ENCODE measurements around the gene ESAM. TPM values are rescaled to one million over a fixed set of nuclear protein-coding genes. Genes with fewer than 3 reads are reported as not detected.

ESAM gene
- polyA plus RNA-seq, 1 of the 3 experiments (the other 2 are of a cell fraction) = 1.3 TPM

GRCh38 chr11:124801636-124802312, 39.7 kb upstream of the ESAM start:
- no peak for DNase-seq

More at GRCh38 chr11:124801636-124802312, 39.7 kb upstream of the ESAM start:
- Histone ChIP-seq H3K27me3 (ENCODE audit: insufficient read depth) (no peaks in the 10 kb centered on the region), H3F3A (replicated peaks; ENCODE audit: insufficient read depth) (peaks cover 4% of the 10 kb centered on the region), H2AFZ (ENCODE audit: low read depth) (no peak overlapping the region), H3K4me2 (0 out of 2 replicates have a peak overlapping the region, but pooled peaks have one; percentile 80), H3K36me3 (replicated peaks in 1 of 2; ENCODE audit: control insufficient read depth in 1 of 2, insufficient read depth in 2 of 2, low read length in 1 of 2) (no peaks in the 10 kb centered on the region), H3K79me2 (ENCODE audit: insufficient read depth) (peaks cover 34% of the 10 kb centered on the region), H3K4me3 (ENCODE audit: low read depth in 2 of 2, low read length in 1 of 2) (peak overlapping the region in 1 of 2 experiments; percentile 70; a peak in 2 of 4 replicates), H3K9ac (no peak overlapping the region), H3K27ac (ENCODE audit: low read depth in 2 of 2, low read length in 1 of 2) (no peak overlapping the region), H3K9me2 (no peaks in the 10 kb centered on the region), H3K4me1 (ENCODE audit: control insufficient read depth in 1 of 2, insufficient read depth in 2 of 2, low read depth in 1 of 2, low read length in 1 of 2) (peaks cover 8 to 10% of the 10 kb centered on the region in 2 experiments; a peak in 3 of 4 replicates), H3K9me3 (no peaks in the 10 kb centered on the region), H4K20me1 (ENCODE audit: insufficient read depth) (peaks cover 18% of the 10 kb centered on the region)
- TF ChIP-seq USF2 (IDR thresholded peaks at IDR 0.05; ENCODE audit: borderline replicate concordance, low read depth, low read length) (no peak), CTCF (IDR thresholded peaks at IDR 0.05) (no peak), IRF3 (IDR thresholded peaks at IDR 0.05; ENCODE audit: low read depth, low read length) (no peak), USF1 (IDR thresholded peaks at IDR 0.05; ENCODE audit: borderline replicate concordance, low read depth) (no peak), GABPA (IDR thresholded peaks at IDR 0.05; ENCODE audit: low read depth) (no peak), CHD2 (IDR thresholded peaks at IDR 0.05; ENCODE audit: low read length, partially characterized antibody) (no peak), FOXJ3 (CRISPR knock-in tag; IDR thresholded peaks at IDR 0.05) (no peak), GATA2 (CRISPR knock-in tag; IDR thresholded peaks at IDR 0.05) (no peak), TAF1 (IDR thresholded peaks at IDR 0.05; ENCODE audit: borderline replicate concordance, low read depth, low read length) (no peak), RAD21 (IDR thresholded peaks at IDR 0.05; ENCODE audit: low read length) (no peak), EZH2phosphoT487 (IDR thresholded peaks at IDR 0.05; ENCODE audit: borderline replicate concordance, low read depth) (no peak), NRF1 (IDR thresholded peaks at IDR 0.05; ENCODE audit: low read depth, low read length) (no peak), SIN3A (IDR thresholded peaks at IDR 0.05; ENCODE audit: borderline replicate concordance, low read depth, low read length) (no peak)
- ChIA-PET CTCF (interaction anchor here (1.1 to 7.1 kb wide), 6 partner anchors 8 to 133 kb away, joined by 3 to 41 read pairs (median 6); partner anchors contain the start of gene ESAM), POLR2A (interaction anchor here (2.2 kb wide), 1 partner anchor 12 kb away, joined by 7 read pairs; no protein-coding TSS in a partner anchor)
- WGBS (ENCODE audit: low lambda C conversion rate) = 94% methylated on average over 8 of the region's 8 CpGs
